GM12874 (cell line): ENCODE data around the gene COPZ2.

Source experiments
- TF ChIP-seq, protein P1 (sequence below): IDR thresholded peaks from 2 replicates; pipeline ENCODE4 v1.5.1; 2011; ENCODE audit warnings: low read depth, mild to moderate bottlenecking, control low read depth, low read length, moderate library complexity; ENCODE audit not compliant: insufficient read depth

COPZ2 gene

DNA sequence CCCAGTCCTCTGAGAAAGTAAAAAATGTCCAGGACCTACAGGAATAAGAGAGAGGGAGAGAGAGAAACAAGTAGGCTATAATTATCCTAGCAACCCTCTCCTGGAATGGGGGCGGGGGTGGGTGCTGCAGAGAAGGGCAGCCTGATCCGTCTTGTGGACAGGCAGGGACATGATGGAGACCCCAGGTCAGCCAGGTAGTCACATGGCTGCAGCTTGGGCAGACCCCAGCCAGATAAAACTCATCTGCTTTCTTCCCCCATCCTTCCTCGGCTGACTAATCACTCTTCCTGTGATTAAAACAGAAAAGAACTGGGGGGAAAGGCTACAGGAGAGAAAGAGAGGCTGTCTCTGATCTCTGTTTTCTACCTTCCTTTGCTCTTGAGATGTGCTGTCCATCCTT lies 32.6 kb downstream of the COPZ2 start:
- TF ChIP-seq, protein P1, sequence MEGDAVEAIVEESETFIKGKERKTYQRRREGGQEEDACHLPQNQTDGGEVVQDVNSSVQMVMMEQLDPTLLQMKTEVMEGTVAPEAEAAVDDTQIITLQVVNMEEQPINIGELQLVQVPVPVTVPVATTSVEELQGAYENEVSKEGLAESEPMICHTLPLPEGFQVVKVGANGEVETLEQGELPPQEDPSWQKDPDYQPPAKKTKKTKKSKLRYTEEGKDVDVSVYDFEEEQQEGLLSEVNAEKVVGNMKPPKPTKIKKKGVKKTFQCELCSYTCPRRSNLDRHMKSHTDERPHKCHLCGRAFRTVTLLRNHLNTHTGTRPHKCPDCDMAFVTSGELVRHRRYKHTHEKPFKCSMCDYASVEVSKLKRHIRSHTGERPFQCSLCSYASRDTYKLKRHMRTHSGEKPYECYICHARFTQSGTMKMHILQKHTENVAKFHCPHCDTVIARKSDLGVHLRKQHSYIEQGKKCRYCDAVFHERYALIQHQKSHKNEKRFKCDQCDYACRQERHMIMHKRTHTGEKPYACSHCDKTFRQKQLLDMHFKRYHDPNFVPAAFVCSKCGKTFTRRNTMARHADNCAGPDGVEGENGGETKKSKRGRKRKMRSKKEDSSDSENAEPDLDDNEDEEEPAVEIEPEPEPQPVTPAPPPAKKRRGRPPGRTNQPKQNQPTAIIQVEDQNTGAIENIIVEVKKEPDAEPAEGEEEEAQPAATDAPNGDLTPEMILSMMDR: no peak

DNA sequence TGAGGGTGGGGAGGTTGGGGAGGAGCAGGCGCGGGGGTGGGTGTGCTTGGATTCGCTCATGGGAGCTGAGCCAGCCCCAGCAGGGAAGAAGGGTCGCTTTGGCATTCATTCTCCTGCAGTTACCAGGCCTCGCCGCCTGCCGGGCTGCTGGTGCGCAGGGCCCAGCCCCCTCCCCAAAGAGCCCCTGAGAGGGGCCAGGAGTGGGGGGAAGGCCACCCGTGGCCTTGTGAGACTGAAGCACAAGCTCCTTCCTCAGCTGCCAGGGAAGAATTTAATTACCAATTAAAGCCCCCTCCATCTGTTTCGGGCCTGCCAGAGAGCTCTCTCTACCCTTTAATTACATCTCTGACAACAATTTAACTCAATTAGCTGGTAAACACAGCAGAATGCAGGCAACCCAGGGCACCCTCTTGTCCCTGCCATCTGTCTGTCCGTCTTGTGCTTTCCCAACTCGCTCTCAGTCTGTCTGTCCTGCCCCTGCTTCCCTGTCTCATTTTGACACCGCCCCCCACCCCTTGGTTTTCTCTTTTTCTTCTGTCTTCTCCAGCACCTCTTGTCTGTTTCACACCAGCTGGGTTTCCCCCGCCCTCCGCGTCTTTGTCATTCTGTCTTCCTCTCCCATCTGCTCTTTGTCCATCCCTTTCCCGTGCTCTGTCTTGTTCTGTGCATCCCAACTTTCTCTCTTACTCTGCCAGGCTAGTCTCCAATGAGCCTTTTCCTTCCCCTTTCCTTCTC lies 34.0 kb downstream of the COPZ2 start:
- TF ChIP-seq, protein P1: no peak

DNA sequence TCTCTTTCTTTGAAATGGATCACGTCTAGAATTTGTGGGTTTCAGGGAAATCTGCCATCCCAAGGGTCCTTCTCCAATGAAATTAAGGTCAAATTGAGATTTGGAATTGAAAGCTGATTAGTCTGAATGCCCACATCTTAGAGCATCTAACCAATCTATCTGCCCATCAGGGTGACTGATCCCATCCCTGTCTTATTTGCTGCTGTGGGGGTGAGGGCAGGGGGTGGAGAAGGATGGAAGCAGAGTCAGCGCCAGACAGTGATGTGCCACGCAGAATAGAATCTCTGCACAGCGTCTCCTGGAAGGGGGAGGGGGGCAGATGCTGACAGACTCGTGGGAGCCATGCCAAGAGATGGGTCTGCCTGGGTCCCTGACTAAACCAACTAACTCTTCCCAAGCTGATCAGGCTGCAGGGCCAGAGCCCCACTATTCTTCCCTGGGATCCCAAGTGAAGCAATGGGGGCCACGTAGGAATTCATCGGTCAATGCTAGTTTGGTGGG lies 34.6 kb downstream of the COPZ2 start:
- TF ChIP-seq, protein P1: no peak

DNA sequence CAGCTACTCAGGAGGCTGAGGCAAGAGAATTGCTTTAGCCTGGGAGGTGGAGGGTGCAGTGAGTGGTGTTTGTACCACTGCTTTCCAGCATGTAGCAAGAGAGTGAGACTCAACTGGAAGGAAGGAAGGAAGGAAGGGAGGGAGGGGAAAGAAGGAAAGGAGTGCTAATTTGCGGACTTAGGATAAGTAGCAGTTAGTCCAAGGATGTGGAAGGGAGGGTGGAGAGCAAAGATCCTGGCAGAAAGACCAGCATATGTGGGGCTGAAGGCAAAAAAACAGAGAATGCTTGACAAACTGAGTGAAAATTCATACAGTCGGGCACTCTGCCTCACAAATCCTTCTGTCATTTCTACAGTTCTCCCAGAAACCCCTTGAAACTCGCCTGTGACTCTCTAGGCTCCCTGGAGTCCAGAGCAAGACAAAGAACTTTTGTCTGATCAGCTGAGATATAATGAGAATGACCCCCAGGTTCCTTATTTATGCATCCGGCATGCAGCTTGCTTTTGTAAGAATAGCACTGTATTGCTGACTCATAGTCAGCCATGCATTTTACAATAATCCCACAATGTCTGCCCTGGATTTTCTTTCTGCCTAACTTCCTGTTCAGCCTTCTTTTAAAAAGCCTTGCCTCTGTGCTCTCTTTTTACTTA lies 35.2 kb downstream of the COPZ2 start:
- TF ChIP-seq, protein P1: no peak

DNA sequence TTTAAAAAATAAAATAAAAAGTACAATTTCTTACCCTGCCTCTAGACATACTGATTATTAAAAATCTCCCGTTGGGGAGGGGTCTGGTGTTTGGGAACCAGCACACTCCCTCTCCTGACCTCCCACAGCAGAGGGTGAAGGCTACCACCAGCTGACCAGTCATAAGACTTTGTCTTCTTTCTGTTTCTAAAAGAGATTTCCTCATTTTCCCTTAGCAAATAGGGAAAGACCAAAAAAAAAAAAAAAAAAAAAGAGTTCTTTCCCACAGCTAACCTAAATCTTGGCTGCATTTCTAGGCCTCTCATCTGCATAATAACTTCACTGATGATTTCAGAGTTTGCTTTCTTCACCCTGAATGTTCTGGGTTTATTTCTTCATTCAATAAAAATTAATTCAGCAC lies 36.4 kb downstream of the COPZ2 start:
- TF ChIP-seq, protein P1: no peak

DNA sequence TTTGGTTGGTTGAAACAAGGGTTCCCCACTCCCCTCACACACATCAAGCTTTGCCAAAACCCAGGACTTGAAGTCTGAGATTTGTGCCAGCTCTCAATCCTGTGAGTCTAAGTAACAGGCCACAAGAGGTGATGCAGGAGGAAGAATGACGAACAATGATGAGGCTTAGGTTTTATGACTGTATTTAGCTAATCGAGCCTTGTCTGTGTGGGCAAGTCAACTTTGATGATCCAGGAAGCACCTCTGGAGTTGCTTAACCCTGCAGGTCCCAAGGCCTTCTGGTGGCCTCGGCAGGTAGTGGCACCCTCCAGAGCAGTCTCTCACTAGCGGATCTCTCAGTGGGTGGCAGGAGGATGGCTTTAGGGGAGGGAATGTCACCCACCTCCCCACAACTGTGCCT lies 38.0 kb downstream of the COPZ2 start:
- TF ChIP-seq, protein P1: no peak

DNA sequence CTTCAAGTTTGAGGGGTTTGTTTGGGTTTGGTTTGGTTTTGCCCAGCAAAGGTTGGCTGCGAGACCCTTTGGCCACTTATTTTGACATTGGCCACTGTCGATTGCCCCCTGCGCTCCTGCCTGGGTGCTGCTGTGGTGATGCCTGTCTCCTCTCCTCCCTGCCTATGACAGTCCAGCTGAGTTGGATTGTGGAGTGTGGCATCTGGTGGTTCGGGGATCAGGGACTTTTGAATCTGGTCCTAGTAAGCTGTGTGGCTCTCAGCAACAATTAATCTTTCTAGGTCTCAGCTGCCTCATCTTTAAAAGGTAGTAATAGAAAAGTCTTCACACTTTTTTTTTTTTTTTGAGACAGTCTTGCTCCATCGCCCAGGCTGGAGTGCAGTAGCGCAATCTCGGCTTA lies 39.6 kb downstream of the COPZ2 start:
- TF ChIP-seq, protein P1: no peak
